ENCODE results near the gene CKB.

CKB gene

GRCh38 chr14:103504991-103505565 lies 17.6 kb downstream of the CKB start:
- Histone ChIP-seq H3K27me3 (no peaks in the 10 kb centered on the region), H3K9me3 (no peaks in the 10 kb centered on the region), H3K9ac (no peak overlapping the region), H3K4me1 (peaks cover 52% of the 10 kb centered on the region), H3K27ac (no peak overlapping the region), H3K4me2 (no peak overlapping the region), H3K36me3 (peaks cover 73% of the 10 kb centered on the region), H3K4me3 (no peak overlapping the region), H4K20me1 (no peaks in the 10 kb centered on the region)
- TF ChIP-seq Cebpa-rat (IDR thresholded peaks at IDR 0.05), result no peak

GRCh38 chr14:103503296-103503695 lies 19.3 kb downstream of the CKB start:
- Histone ChIP-seq H3K27me3 (no peaks in the 10 kb centered on the region), H3K4me1 (peaks cover 60% of the 10 kb centered on the region), H3K9ac (no peak overlapping the region), H3K36me3 (peaks cover 71% of the 10 kb centered on the region), H3K4me2 (peak overlapping the region; percentile 84), H3K9me3 (no peaks in the 10 kb centered on the region), H3K27ac (peak overlapping the region; percentile 70; the same call in 1 of the 2 replicates), H3K4me3 (no peak overlapping the region), H4K20me1 (0 out of 2 replicates have a peak, but pooled peaks cover 5% of the 10 kb centered on the region)
- no peak for TF ChIP-seq Cebpa-rat (IDR thresholded peaks at IDR 0.05)

- Histone ChIP-seq H3K27me3 (no peaks in the 10 kb centered on the region), H3K36me3 (peaks cover 69% of the 10 kb centered on the region), H4K20me1 (0 out of 2 replicates have a peak, but pooled peaks cover 5% of the 10 kb centered on the region), H3K9me3 (no peaks in the 10 kb centered on the region), H3K4me3 (no peak overlapping the region), H3K27ac (peak overlapping the region; percentile 70), H3K4me1 (peaks cover 60% of the 10 kb centered on the region), H3K4me2 (peak overlapping the region; percentile 84), H3K9ac (peak overlapping the region; percentile 43; the same call in 1 of the 2 replicates)
- no peak for TF ChIP-seq Cebpa-rat (IDR thresholded peaks at IDR 0.05)
Observed at GRCh38 chr14:103502877-103503276, 19.8 kb downstream of the CKB start.

GRCh38 chr14:103501921-103502669 lies 20.5 kb downstream of the CKB start:
- no peaks in the 10 kb centered on the region for H3K27me3 ChIP-seq
- peaks cover 73% of the 10 kb centered on the region for H3K36me3 ChIP-seq
- H3K9ac ChIP-seq, result peak overlapping the region; percentile 46
- H3K4me3 ChIP-seq, result peak overlapping the region; percentile 48
- peak overlapping the region; percentile 70 for H3K27ac ChIP-seq
- no peaks in the 10 kb centered on the region for H3K9me3 ChIP-seq
- TF ChIP-seq Cebpa-rat (IDR thresholded peaks at IDR 0.05), result no peak
- peak overlapping the region; percentile 84 for H3K4me2 ChIP-seq
- 0 out of 2 replicates have a peak, but pooled peaks cover 5% of the 10 kb centered on the region for H4K20me1 ChIP-seq
- peaks cover 57% of the 10 kb centered on the region for H3K4me1 ChIP-seq

GRCh38 chr14:103501041-103501870 lies 21.4 kb downstream of the CKB start:
- 0 out of 2 replicates have a peak, but pooled peaks cover 5% of the 10 kb centered on the region for H4K20me1 ChIP-seq
- peaks cover 80% of the 10 kb centered on the region for H3K36me3 ChIP-seq
- peak overlapping the region; percentile 70 for H3K27ac ChIP-seq
- peak overlapping the region; percentile 48 for H3K4me3 ChIP-seq
- H3K4me1 ChIP-seq, result peaks cover 52% of the 10 kb centered on the region
- H3K9me3 ChIP-seq, result no peaks in the 10 kb centered on the region
- peak overlapping the region; percentile 84 for H3K4me2 ChIP-seq
- no peaks in the 10 kb centered on the region for H3K27me3 ChIP-seq
- TF ChIP-seq Cebpa-rat (IDR thresholded peaks at IDR 0.05), result no peak
- peak overlapping the region; percentile 46 for H3K9ac ChIP-seq

GRCh38 chr14:103500148-103500990 lies 22.3 kb downstream of the CKB start:
- Histone ChIP-seq H4K20me1 (0 out of 2 replicates have a peak, but pooled peaks cover 5% of the 10 kb centered on the region), H3K9me3 (no peaks in the 10 kb centered on the region), H3K27me3 (no peaks in the 10 kb centered on the region), H3K36me3 (peaks cover 80% of the 10 kb centered on the region), H3K4me3 (no peak overlapping the region), H3K4me1 (peaks cover 48% of the 10 kb centered on the region), H3K4me2 (peak overlapping the region; percentile 84), H3K27ac (peak overlapping the region; percentile 70), H3K9ac (peak overlapping the region; percentile 46)
- TF ChIP-seq Cebpa-rat (IDR thresholded peaks at IDR 0.05), result no peak

GRCh38 chr14:103499709-103500108 lies 22.9 kb downstream of the CKB start:
- no peak overlapping the region for H3K9ac ChIP-seq
- no peak overlapping the region for H3K27ac ChIP-seq
- peaks cover 80% of the 10 kb centered on the region for H3K36me3 ChIP-seq
- H3K9me3 ChIP-seq, result no peaks in the 10 kb centered on the region
- no peak for TF ChIP-seq Cebpa-rat (IDR thresholded peaks at IDR 0.05)
- H3K4me3 ChIP-seq, result no peak overlapping the region
- H3K27me3 ChIP-seq, result no peaks in the 10 kb centered on the region
- H3K4me2 ChIP-seq, result peak overlapping the region; percentile 84; the same call in 1 of the 2 replicates
- H3K4me1 ChIP-seq, result peaks cover 48% of the 10 kb centered on the region
- H4K20me1 ChIP-seq, result 0 out of 2 replicates have a peak, but pooled peaks cover 5% of the 10 kb centered on the region

- no peaks in the 10 kb centered on the region for H3K9me3 ChIP-seq
- no peak for TF ChIP-seq Cebpa-rat (IDR thresholded peaks at IDR 0.05)
- H3K36me3 ChIP-seq, result peaks cover 84% of the 10 kb centered on the region
Observed at GRCh38 chr14:103496776-103497175, 25.9 kb downstream of the CKB start.

GRCh38 chr14:103495854-103496253 lies 26.8 kb downstream of the CKB start:
- TF ChIP-seq Cebpa-rat (IDR thresholded peaks at IDR 0.05), result no peak
- peaks cover 88% of the 10 kb centered on the region for H3K36me3 ChIP-seq

More at GRCh38 chr14:103496776-103497175, 25.9 kb downstream of the CKB start:
- H3K9ac ChIP-seq, result no peak overlapping the region
- no peak overlapping the region for H3K27ac ChIP-seq
- peaks cover 26% of the 10 kb centered on the region for H3K4me1 ChIP-seq
- H4K20me1 ChIP-seq, result 0 out of 2 replicates have a peak, but pooled peaks cover 5% of the 10 kb centered on the region
- no peaks in the 10 kb centered on the region for H3K27me3 ChIP-seq
- no peak overlapping the region for H3K4me2 ChIP-seq
- no peak overlapping the region for H3K4me3 ChIP-seq

More at GRCh38 chr14:103495854-103496253, 26.8 kb downstream of the CKB start:
- 0 out of 2 replicates have a peak, but pooled peaks cover 5% of the 10 kb centered on the region for H4K20me1 ChIP-seq
- H3K27me3 ChIP-seq, result no peaks in the 10 kb centered on the region
- H3K4me3 ChIP-seq, result no peak overlapping the region
- H3K4me1 ChIP-seq, result peaks cover 16% of the 10 kb centered on the region
- no peak overlapping the region for H3K9ac ChIP-seq
- no peak overlapping the region for H3K4me2 ChIP-seq
- H3K9me3 ChIP-seq, result no peaks in the 10 kb centered on the region
- no peak overlapping the region for H3K27ac ChIP-seq

Measured in BLaER1 (cell line).